Left lung (tissue), 10 donors: ENCODE data around the gene COQ4. TPM values are rescaled to one million over a fixed set of nuclear protein-coding genes. Genes with fewer than 3 reads are reported as not detected.
"Not testable (repeated sequence)": the region's sequence is repeated elsewhere in the genome, so short reads cannot be mapped to it uniquely, and the experiment has no call there.

Experiments used
- ATAC-seq: fragments of 200-7000 bp; cut with Tn5 transposase; one replicate; pipeline ENCODE4 v1.9.1; 2020; ENCODE audit warnings: moderate library complexity
- DNase-seq, 4 donors: peaks; one replicate each; pipeline ENCODE4 v3.0.0-alpha.2; 2013 to 2020
- H3K27ac ChIP-seq, 2 donors: fragments of 200-600 bp; sonication (generic) in 1 of 2; one replicate each; pipeline versions ENCODE4 v1.5.0 to v1.8.0; 2020 to 2021
- H3K27me3 ChIP-seq, 2 donors: fragments of 200-600 bp; sonication (generic) in 1 of 2; one replicate each; pipeline versions ENCODE4 v1.5.0 to v1.8.0; 2020 to 2021
- H3K36me3 ChIP-seq, 2 donors: fragments of 200-600 bp; sonication (generic) in 1 of 2; one replicate each; pipeline versions ENCODE4 v1.5.0 to v1.8.0; 2020 to 2021
- H3K4me1 ChIP-seq, 2 donors: fragments of 200-600 bp; one replicate each; pipeline ENCODE4 v1.8.0; 2021
- H3K4me3 ChIP-seq, 2 donors: fragments of 200-600 bp; sonication (generic) in 1 of 2; one replicate each; pipeline versions ENCODE4 v1.5.0 to v1.8.0; 2020 to 2021; ENCODE audit warnings: mild to moderate bottlenecking in 1 of 2
- H3K9me3 ChIP-seq, 2 donors: fragments of 200-600 bp; sonication (generic) in 1 of 2; one replicate each; pipeline versions ENCODE4 v1.5.0 to v1.8.0; 2020 to 2021
- intact Hi-C, 2 donors: fragments of 100-400 bp; cut with DNase I; formaldehyde crosslinking; loops; one replicate each; pipeline versions ENCODE4 v1.11.2 to v1.14.2; 2022
- polyA plus RNA-seq, 6 donors: library from polyadenylated mRNA; unstranded; fragments of 120-200 nt; gene quantifications; one replicate each; pipeline ENCODE4 v1.2.1, GENCODE V29; 2013; ENCODE audit not compliant: insufficient read length in 6 of 6
- total RNA-seq, 2 donors: library from RNA; stranded (reverse); fragmentation: NEBNext Ultra II Directional; extraction: Animal tissue kit (Norgen Biotek cat#: 25700); gene quantifications; one replicate each; pipeline ENCODE4 v1.2.1, GENCODE V29; 2021
- TF ChIP-seq, protein P1 (sequence below), 2 donors: fragments of 200-600 bp; sonication (generic) in 1 of 2; IDR thresholded peaks; one replicate each; pipeline versions ENCODE4 v1.5.0 to v1.8.0; 2021; ENCODE audit warnings: antibody characterized with exemption in 2 of 2
- donor health status: DM: no; HTN: yes; CAD: no.
- donor health status: DM: no; HTN: no; CAD: no.

Gene COQ4
- total and polyA plus RNA-seq, 8 donors, result 35.5 to 77.1 (median 61.4) TPM

DNA sequence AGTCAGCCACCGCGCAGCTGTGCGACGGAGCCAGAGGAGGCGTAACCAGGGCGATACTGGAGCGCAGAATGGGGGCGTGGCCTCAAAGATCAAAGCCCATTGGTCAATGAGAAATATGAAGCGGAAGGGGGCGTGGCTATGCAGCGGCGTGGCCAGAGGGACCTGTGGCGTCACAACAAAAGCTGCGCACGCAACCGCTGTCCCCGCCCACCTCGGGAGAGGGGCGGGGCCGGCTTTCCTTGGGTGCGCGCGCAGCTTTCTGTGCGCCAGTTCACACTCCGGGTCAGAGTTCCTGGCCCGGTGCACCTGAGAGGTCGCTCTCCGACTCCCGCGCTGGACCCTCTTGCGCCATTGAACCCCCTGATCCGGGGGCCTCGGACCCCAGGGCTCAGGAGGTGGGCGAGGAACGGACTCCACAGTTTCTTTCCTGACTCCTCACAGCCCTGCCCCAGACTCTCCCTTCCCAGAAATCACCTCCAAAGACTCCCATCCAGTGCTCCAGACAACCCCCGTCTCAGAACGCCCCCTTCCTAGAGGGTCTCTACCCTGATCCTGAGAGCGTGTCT, 46.5 kb upstream of the COQ4 start, which contains the start of gene SWI5:
TSS of gene SWI5 (plus strand) at position 269 of the 566 bp plus-strand sequence.
- DNase-seq, result peak; percentile 98 to 100 (median 100)
- H3K27ac ChIP-seq, result peak within 1 kb of the TSS; percentile 81 to 86
- TF ChIP-seq, protein P1, sequence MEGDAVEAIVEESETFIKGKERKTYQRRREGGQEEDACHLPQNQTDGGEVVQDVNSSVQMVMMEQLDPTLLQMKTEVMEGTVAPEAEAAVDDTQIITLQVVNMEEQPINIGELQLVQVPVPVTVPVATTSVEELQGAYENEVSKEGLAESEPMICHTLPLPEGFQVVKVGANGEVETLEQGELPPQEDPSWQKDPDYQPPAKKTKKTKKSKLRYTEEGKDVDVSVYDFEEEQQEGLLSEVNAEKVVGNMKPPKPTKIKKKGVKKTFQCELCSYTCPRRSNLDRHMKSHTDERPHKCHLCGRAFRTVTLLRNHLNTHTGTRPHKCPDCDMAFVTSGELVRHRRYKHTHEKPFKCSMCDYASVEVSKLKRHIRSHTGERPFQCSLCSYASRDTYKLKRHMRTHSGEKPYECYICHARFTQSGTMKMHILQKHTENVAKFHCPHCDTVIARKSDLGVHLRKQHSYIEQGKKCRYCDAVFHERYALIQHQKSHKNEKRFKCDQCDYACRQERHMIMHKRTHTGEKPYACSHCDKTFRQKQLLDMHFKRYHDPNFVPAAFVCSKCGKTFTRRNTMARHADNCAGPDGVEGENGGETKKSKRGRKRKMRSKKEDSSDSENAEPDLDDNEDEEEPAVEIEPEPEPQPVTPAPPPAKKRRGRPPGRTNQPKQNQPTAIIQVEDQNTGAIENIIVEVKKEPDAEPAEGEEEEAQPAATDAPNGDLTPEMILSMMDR (IDR thresholded peaks at IDR 0.05), result no peak
- peaks cover 0 to 27% of the 10 kb centered on the region in 2 donors for H3K36me3 ChIP-seq
- ATAC-seq, result peak; percentile 96
- peaks cover 12 to 41% of the 10 kb centered on the region in 2 donors for H3K4me1 ChIP-seq
- H3K27me3 ChIP-seq, result no peaks in the 10 kb centered on the region
- peak within 1 kb of the TSS; percentile 96 to 97 for H3K4me3 ChIP-seq
- no peaks in the 10 kb centered on the region for H3K9me3 ChIP-seq
- intact Hi-C loops, result no loop called here

DNA sequence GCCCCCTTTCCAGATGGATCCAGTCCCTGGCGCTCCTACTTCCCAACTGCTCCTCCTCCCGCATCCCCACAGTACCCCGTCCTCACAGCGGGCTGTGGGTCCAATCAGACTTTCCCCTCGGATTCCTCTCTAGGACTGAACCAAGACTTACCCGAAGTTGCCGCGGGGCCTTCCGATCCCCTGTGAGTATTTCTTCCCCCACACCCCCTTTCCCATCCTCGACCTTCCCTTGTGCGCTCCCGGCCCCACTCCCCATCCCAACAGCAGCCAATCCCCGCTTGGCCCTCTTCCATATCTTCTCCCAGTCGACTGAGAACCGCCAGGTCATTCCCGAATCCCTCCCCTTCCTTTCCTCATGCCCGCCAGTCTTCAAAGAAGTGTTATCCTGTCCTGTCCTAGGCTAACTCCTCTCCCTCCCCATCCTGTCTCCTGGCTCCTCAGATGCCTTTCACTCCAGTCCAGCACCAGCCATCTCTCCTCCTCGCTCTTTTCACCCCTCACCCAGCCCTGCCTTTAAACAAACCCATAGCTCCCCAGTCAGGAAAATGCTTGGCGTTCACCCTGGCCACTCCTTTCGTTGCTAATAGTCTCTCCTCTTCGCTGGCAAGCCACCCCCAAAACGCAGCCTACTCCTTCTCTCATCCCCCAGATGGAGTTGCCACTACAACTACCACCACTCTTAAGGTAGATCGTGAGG, 45.9 kb upstream of the COQ4 start:
- intact Hi-C loops, result no loop called here
- H3K4me1 ChIP-seq, result peaks cover 12 to 41% of the 10 kb centered on the region in 2 donors
- TF ChIP-seq, protein P1 (IDR thresholded peaks at IDR 0.05), result no peak
- no peaks in the 10 kb centered on the region for H3K27me3 ChIP-seq
- DNase-seq, result peak in 2 of 4 donors; percentile 50 to 69
- ATAC-seq, result peak; percentile 26
- no peaks in the 10 kb centered on the region for H3K9me3 ChIP-seq
- peak overlapping the region; percentile 48 to 96 for H3K4me3 ChIP-seq
- H3K27ac ChIP-seq, result peak overlapping the region; percentile 74 to 81
- peaks cover 0 to 21% of the 10 kb centered on the region in 2 donors for H3K36me3 ChIP-seq

DNA sequence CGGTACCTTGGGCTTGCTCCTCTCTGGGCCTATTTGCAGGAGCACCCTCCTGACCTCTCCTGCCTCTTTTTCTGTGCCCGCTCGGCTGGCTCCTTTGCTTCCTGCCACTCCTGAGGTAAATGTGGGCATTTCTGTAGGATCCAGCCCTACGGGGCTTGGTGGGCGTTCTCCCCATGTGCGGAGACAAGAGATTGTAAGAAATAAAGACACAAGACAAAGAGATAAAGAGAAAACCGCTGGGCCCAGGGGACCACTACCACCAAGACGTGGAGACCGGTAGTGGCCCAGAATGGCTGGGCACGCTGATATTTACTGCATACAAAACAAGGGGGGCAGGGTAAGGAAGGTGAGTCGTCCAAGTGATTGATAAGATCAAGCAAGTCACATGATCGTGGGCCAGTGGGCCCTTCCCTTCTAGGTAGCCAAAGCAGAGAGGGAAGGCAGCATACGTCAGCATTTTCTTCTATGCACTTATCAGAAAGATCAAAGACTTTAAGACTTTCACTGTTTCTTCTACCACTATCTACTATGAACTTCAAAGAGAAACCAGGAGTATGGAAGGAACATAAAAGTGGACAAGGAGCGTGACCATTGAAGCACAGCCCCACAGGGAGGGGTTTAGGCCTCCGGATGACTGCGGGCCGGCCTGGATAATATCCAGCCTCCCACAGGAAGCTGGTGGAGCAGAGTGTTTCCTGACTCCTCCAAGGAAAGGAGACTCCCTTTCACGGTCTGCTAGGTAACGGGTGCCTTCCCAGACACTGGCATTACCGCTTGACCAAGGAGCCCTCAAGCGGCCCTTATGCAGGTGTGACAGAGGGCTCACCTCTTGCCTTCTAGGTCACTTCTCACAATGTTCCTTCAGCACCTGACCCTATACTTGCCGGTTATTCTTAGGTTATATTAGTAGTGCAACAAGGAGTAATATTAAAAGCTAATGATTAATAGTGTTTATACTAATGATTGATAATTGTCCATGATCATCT, 43.3 kb upstream of the COQ4 start:
- peak in 1 of 4 donors; percentile 16 for DNase-seq
- intact Hi-C loops, ATAC-seq, H3K9me3 ChIP-seq, H3K36me3 ChIP-seq, H3K4me3 ChIP-seq, H3K27me3 ChIP-seq: not testable (repeated sequence)
- peak overlapping the region; percentile 48 to 65 for H3K27ac ChIP-seq
- peaks cover 9 to 33% of the 10 kb centered on the region in 2 donors for H3K4me1 ChIP-seq

DNA sequence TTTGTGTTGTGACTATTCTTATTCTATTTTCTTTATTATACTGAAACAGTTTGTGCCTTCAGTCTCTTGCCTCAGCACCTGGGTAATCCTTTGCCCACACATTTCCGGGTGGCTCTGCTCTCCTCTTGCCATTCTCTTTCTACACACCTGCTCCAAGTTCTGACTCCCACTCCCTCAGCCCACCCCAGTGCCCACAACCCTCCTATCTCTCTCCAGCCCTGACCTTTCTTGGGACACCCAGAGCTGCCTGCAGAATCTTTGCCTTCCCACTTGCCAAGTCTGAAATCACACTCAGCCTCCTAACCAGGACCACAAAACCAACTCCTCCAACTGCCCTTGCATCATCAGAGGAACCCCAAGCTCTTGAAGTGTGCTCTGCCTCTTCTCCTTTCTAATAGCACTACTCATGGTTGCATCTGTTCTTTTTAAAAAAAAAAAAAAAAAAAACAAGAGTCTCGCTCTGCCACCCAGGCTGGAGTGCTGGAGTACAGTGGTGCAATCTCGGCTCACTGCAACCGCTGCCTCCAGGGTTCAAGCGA, 42.5 kb upstream of the COQ4 start:
- no peak for ATAC-seq
- intact Hi-C loops, result no loop called here
- no peaks in the 10 kb centered on the region for H3K36me3 ChIP-seq
- TF ChIP-seq, protein P1 (IDR thresholded peaks at IDR 0.05), result no peak
- no peak overlapping the region for H3K4me3 ChIP-seq
- peak overlapping the region in 1 of 2 donors; percentile 65 for H3K27ac ChIP-seq
- DNase-seq, result no peak
- no peaks in the 10 kb centered on the region for H3K9me3 ChIP-seq
- H3K27me3 ChIP-seq, result no peaks in the 10 kb centered on the region
- H3K4me1 ChIP-seq, result peaks cover 5 to 26% of the 10 kb centered on the region in 2 donors

DNA sequence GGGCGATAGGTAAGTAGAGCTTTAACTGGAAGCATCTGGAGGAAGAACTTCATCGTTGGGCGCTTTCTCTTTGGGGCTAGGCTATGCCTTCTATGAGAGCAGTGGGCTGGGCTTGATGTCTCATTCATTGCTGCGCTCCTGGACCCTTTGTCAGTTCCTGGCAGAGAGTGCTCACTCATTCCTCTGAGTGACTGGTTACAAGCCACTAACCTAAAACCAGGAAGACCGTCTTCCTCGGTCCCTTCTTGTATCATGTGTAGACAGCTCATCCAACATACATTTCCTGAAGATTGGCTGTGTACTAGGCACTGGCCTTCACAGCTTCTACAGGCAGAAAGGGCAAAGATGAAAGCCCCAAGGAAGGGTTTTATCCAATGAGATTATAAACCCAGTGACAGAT, 40.1 kb upstream of the COQ4 start:
- H3K27ac ChIP-seq, result no peak overlapping the region
- no peak for ATAC-seq
- peaks cover 0 to 16% of the 10 kb centered on the region in 2 donors for H3K36me3 ChIP-seq
- H3K9me3 ChIP-seq, result no peaks in the 10 kb centered on the region
- TF ChIP-seq, protein P1 (IDR thresholded peaks at IDR 0.05), result no peak
- peaks cover 0 to 12% of the 10 kb centered on the region in 2 donors for H3K4me1 ChIP-seq
- intact Hi-C loops, result no loop called here
- no peaks in the 10 kb centered on the region for H3K27me3 ChIP-seq
- DNase-seq, result no peak
- no peak overlapping the region for H3K4me3 ChIP-seq
